Measurements from ENCODE around the gene LSM2.

LSM2 gene

DNA sequence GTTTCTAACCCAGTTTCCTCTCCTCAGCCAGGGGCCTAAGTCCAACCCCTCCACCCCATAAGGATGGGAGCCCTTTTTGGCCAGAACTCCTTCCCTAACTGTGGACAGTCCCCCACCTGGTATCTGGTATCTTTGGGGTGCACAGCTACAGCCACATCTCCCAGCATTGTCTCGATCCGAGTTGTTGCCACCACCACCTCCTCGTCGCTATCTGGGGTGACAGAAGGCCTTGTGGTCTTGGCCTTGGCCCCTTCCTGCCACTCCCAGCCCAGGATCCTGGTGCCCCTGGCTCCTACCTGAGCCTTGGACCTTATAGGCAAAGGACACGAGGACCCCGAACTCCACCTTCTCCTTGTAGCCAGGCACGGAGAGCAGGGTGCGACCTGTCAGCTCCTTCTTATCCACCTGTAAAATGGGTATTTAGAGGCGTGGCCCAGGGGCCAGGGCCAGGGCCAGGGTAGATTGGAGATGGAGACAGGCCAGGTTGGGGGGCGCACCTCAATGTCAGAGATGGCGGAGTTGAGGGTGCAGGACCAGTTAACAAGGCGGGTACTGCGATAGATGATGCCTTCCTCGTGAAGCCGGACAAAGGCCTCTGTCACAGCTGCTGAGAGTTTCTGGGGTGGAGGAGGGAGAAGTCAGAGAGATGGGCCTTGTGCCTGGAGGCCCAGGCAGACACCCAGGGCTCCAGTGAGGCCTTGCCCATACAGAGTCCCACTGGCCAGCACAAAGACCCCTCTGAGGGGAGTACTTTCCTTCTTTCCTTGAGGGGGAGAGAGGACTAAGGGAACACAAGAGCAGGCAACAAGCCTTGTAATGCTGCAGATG is 22.5 kb downstream of the LSM2 start:
- no peak for DNase-seq (ENCODE audit: low spot score)
- TF ChIP-seq, protein P1, sequence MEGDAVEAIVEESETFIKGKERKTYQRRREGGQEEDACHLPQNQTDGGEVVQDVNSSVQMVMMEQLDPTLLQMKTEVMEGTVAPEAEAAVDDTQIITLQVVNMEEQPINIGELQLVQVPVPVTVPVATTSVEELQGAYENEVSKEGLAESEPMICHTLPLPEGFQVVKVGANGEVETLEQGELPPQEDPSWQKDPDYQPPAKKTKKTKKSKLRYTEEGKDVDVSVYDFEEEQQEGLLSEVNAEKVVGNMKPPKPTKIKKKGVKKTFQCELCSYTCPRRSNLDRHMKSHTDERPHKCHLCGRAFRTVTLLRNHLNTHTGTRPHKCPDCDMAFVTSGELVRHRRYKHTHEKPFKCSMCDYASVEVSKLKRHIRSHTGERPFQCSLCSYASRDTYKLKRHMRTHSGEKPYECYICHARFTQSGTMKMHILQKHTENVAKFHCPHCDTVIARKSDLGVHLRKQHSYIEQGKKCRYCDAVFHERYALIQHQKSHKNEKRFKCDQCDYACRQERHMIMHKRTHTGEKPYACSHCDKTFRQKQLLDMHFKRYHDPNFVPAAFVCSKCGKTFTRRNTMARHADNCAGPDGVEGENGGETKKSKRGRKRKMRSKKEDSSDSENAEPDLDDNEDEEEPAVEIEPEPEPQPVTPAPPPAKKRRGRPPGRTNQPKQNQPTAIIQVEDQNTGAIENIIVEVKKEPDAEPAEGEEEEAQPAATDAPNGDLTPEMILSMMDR (IDR thresholded peaks at IDR 0.05; ENCODE audit: extremely low read depth, missing control alignments) = no peak

DNA sequence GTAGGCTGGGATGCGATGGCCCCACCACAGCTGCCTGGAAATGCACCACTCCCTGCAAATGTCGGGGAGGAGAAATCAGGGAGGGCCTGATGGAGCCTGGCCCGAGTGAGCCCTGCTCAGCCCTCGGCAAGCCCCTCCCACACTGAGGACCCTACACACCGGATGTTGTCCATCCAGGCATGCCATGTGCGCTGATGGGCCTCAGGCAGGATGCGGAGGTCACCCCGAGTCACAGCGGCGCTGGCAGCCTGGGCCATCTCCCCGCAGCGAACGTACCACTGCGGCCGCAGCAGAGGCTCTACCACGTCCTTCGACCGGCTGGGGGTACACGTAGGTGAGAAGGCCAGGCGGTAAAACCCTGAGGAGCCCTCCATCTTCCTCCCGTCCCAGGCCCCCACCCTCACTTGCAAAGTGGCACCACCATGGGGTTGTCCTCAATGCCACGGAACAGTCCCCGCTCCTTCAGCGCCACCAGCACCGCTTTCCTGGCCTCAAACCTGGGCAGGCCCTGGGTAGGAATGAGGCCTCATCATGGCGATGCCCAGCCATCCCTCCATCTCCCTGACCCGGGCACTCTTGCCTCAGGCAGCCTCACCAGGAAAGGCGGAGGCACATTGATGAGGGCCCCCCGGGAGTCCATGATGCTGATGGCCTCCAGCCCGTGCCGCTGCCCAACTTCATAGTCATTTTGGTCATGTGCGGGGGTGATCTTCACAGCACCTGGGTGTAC is 24.5 kb downstream of the LSM2 start:
- no peak for DNase-seq (ENCODE audit: low spot score)
- TF ChIP-seq, protein P1 (IDR thresholded peaks at IDR 0.05; ENCODE audit: extremely low read depth, missing control alignments) = no peak

GRCh38 chr6:31781244-31782125 is 25.3 kb downstream of the LSM2 start:
- TF ChIP-seq, protein P1 (IDR thresholded peaks at IDR 0.05; ENCODE audit: extremely low read depth, missing control alignments) = no peak
- no peak for DNase-seq (ENCODE audit: low spot score)

DNA sequence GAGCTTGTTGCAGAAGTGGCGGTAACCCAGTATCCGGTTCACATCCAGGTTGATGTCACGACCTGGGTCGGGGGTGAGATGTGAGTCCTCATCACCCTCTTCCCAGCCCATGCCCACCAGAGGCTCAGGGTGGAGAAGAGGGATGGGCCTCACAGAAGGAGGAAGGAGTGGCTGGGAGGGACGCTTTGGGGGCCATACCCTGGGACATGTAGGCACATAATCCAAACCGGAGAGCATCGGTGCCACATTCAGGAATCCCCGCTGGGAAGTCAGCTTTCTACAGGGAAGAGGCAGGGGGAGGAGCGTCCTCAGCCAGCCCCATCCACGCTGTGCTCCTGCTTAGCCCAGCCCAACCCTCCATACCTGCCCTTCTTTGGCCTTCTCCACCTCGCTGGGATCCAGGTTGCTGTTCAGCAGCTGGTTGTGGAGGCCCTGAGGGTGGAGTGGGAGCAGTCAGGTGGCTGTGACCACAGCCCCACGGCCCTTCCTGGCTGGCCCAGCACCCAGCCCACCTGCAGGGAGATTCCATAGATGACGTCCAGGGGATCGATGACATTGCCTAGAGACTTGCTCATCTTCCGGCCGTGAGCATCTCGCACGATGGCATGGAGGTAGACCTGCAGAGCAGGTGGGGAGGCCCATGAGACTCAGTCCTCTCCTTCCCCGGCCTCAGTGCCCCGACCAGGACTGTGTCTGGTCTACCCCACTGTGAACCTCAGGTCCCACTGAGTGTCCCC is 26.1 kb downstream of the LSM2 start:
- no peak for DNase-seq (ENCODE audit: low spot score)
- TF ChIP-seq, protein P1 (IDR thresholded peaks at IDR 0.05; ENCODE audit: extremely low read depth, missing control alignments) = no peak

- DNase-seq (ENCODE audit: low spot score) = no peak
- TF ChIP-seq, protein P1 (IDR thresholded peaks at IDR 0.05; ENCODE audit: extremely low read depth, missing control alignments) = no peak
Observed at GRCh38 chr6:31779908-31780307, 26.9 kb downstream of the LSM2 start.

- TF ChIP-seq, protein P1 (IDR thresholded peaks at IDR 0.05; ENCODE audit: extremely low read depth, missing control alignments) = no peak
- no peak for DNase-seq (ENCODE audit: low spot score)
Observed at GRCh38 chr6:31778999-31779885, 27.5 kb downstream of the LSM2 start.
